Liver (tissue), 3 donors: Measurements from ENCODE around the gene NAPA.

Source experiments
- SP1 ChIP-seq: IDR thresholded peaks from 2 replicates; pipeline ENCODE4 v1.6.1; 2018; ENCODE audit warnings: antibody characterized with exemption, mild to moderate bottlenecking
- TF ChIP-seq, protein P1 (sequence below): fragments of 150-350 bp; IDR thresholded peaks from 2 replicates; pipeline ENCODE4 v1.5.1; 2017; ENCODE audit warnings: improper control_type of control experiment, low read depth, low read length; ENCODE audit not compliant: missing input control
- TF ChIP-seq, protein P2 (sequence below): IDR thresholded peaks from 2 replicates; pipeline ENCODE4 v1.6.1; 2016; ENCODE audit warnings: antibody characterized with exemption, mild to moderate bottlenecking
- donor health status: healthy.
- donor health status: healthy.

DNA sequence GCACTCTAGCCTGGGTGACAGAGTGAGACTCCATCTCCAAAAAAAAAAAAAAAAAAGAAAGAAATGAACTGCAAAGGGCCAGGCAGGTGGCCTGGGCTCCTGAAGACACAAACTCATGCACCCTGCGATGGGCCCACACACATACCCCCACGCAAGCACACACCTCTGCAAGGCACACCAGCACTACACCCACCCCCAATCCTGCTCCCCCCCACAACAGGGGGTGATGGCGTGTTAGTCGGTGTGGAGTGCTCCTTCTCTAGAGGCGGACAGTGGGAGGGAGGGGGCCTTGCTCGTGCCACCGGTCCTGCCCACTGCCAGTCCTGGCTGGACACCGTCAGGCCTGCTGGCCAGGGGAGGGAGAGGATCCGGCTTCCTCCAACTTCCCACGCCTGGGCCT, 41.5 kb downstream of the NAPA start:
- TF ChIP-seq, protein P1, sequence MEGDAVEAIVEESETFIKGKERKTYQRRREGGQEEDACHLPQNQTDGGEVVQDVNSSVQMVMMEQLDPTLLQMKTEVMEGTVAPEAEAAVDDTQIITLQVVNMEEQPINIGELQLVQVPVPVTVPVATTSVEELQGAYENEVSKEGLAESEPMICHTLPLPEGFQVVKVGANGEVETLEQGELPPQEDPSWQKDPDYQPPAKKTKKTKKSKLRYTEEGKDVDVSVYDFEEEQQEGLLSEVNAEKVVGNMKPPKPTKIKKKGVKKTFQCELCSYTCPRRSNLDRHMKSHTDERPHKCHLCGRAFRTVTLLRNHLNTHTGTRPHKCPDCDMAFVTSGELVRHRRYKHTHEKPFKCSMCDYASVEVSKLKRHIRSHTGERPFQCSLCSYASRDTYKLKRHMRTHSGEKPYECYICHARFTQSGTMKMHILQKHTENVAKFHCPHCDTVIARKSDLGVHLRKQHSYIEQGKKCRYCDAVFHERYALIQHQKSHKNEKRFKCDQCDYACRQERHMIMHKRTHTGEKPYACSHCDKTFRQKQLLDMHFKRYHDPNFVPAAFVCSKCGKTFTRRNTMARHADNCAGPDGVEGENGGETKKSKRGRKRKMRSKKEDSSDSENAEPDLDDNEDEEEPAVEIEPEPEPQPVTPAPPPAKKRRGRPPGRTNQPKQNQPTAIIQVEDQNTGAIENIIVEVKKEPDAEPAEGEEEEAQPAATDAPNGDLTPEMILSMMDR: no peak
- TF ChIP-seq, protein P2, sequence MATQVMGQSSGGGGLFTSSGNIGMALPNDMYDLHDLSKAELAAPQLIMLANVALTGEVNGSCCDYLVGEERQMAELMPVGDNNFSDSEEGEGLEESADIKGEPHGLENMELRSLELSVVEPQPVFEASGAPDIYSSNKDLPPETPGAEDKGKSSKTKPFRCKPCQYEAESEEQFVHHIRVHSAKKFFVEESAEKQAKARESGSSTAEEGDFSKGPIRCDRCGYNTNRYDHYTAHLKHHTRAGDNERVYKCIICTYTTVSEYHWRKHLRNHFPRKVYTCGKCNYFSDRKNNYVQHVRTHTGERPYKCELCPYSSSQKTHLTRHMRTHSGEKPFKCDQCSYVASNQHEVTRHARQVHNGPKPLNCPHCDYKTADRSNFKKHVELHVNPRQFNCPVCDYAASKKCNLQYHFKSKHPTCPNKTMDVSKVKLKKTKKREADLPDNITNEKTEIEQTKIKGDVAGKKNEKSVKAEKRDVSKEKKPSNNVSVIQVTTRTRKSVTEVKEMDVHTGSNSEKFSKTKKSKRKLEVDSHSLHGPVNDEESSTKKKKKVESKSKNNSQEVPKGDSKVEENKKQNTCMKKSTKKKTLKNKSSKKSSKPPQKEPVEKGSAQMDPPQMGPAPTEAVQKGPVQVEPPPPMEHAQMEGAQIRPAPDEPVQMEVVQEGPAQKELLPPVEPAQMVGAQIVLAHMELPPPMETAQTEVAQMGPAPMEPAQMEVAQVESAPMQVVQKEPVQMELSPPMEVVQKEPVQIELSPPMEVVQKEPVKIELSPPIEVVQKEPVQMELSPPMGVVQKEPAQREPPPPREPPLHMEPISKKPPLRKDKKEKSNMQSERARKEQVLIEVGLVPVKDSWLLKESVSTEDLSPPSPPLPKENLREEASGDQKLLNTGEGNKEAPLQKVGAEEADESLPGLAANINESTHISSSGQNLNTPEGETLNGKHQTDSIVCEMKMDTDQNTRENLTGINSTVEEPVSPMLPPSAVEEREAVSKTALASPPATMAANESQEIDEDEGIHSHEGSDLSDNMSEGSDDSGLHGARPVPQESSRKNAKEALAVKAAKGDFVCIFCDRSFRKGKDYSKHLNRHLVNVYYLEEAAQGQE: no peak
- no peak for TF ChIP-seq SP1
